Endodermal cell (in vitro differentiated cells): ENCODE results near the gene INHA. TPM values are rescaled to one million over a fixed set of nuclear protein-coding genes. Genes with fewer than 3 reads are reported as not detected.

ENCODE experiments used
- DNase-seq: peaks from one replicate; pipeline ENCODE4 v3.0.0-alpha.2; 2017
- H3K27ac ChIP-seq: 2 replicates; pipeline ENCODE4 v1.5.1; 2013; ENCODE audit warnings: mild to moderate bottlenecking, low read depth, low read length, moderate library complexity
- H3K27me3 ChIP-seq: 2 replicates; pipeline ENCODE4 v1.6.1; 2013; ENCODE audit warnings: mild to moderate bottlenecking, low read length, moderate library complexity; ENCODE audit not compliant: insufficient read depth, control insufficient read depth, poor library complexity, severe bottlenecking
- H3K36me3 ChIP-seq: 2 replicates; pipeline ENCODE4 v1.7.0; 2013; ENCODE audit warnings: mild to moderate bottlenecking, low read length, moderate library complexity; ENCODE audit not compliant: control insufficient read depth, insufficient read depth
- H3K4me1 ChIP-seq: one replicate; pipeline ENCODE4 v1.7.0; 2013; ENCODE audit warnings: low read length; ENCODE audit not compliant: control insufficient read depth, insufficient read depth
- H3K4me3 ChIP-seq: 2 replicates; pipeline ENCODE4 v1.5.1; 2013; ENCODE audit warnings: mild to moderate bottlenecking, low read length, moderate library complexity
- H3K9ac ChIP-seq: 2 replicates; pipeline ENCODE4 v1.6.1; 2013; ENCODE audit warnings: mild to moderate bottlenecking, low read length, moderate library complexity; ENCODE audit not compliant: poor library complexity, severe bottlenecking; ENCODE audit errors: extremely low read depth
- H3K9me3 ChIP-seq: 2 replicates; pipeline ENCODE4 v1.6.1; 2013; ENCODE audit warnings: mild to moderate bottlenecking, low read length, moderate library complexity; ENCODE audit not compliant: control insufficient read depth
- H3K27ac Mint-ChIP-seq: 2 replicates; pipeline ENCODE4 v1.8.0; 2020; ENCODE audit warnings: mixed read lengths
- H3K27me3 Mint-ChIP-seq: 2 replicates; pipeline ENCODE4 v1.8.0; 2021; ENCODE audit warnings: mild to moderate bottlenecking, mixed read lengths; ENCODE audit not compliant: insufficient read depth
- H3K36me3 Mint-ChIP-seq: 2 replicates; pipeline ENCODE4 v1.8.0; 2020; ENCODE audit warnings: low read depth, mixed read lengths
- H3K4me1 Mint-ChIP-seq: 2 replicates; pipeline ENCODE4 v1.8.0; 2020; ENCODE audit warnings: mixed read lengths
- H3K4me3 Mint-ChIP-seq: 2 replicates; pipeline ENCODE4 v1.8.0; 2020; ENCODE audit warnings: mild to moderate bottlenecking, moderate library complexity, mixed read lengths
- H3K9me3 Mint-ChIP-seq: 2 replicates; pipeline ENCODE4 v1.8.0; 2020; ENCODE audit warnings: mild to moderate bottlenecking, mixed read lengths
- WGBS, 2 experiments: methylation state at CpG; one replicate each; pipeline versions ENCODE4 v1.1.5 to v1.1.7; 2013; ENCODE audit warnings: missing lambda C conversion rate in 2 of 2, mixed read lengths in 1 of 2; ENCODE audit not compliant: insufficient coverage in 1 of 2, insufficient read length in 1 of 2; 5-methylcytosine and 5-hydroxymethylcytosine counted together
- total RNA-seq, 2 donors: library from RNA; stranded (reverse); fragmentation: NEBNext Ultra II Directional in 1 of 2; extraction: Animal tissue kit (Norgen Biotek cat#: 25700) in 1 of 2; gene quantifications; 2 replicates in 1 of 2; 3 replicates in 1 of 2; pipeline ENCODE4 v1.2.1, GENCODE V29; 2021
- TF ChIP-seq, protein P1 (sequence below): fragments of 200-600 bp; sonication (generic); conservative IDR thresholded peaks from 2 replicates; pipeline ENCODE4 v1.5.0; 2021; ENCODE audit warnings: antibody characterized with exemption, mild to moderate bottlenecking

The INHA gene
- total RNA-seq, 2 donors from 2014 or later, result 0.48 to 1.5 TPM

DNA sequence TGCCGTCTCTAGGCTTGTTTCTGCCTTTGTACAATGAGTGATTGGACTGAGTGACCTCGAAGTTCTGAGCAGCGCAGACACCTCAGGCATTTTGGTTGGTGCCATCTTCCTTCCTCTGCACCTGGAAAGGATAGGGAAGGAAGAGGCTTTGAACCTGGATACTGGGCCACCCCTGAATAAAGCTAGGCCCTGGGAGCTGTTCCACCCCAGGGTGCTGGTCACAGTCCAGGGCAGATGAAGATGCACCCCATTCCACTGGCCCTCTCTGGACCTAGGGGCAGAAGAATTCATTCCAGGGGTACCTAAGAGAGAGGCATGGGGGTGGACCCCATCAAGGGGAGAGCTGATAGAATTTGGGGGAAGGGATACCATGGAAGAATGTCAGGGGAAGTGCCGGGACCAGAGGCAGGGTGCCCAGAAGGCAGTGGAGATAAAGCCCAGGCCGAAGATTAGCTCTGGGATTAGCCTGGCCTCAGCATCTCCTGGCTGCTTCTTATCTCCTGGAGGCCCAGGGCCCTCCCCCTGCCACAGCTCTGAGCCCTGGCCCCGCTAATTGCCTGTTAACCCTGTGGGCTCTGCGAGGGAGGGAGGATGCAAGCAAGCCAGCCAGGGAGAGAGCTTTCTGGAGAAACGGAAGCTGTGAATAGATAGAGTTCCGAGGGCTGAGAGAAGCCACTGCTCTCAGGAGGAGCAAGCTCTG is 46.4 kb upstream of the INHA start:
- 36 to 39% methylated on average over 2 to 9 of the region's 9 CpGs for WGBS, 2 experiments
- H3K9me3 ChIP-seq, result no peaks in the 10 kb centered on the region
- Mint-ChIP-seq H3K27ac (peak overlapping the region; percentile 22), H3K9me3 (no peaks in the 10 kb centered on the region), H3K4me1 (peaks cover 37% of the 10 kb centered on the region), H3K27me3 (peaks cover 47% of the 10 kb centered on the region), H3K4me3 (peak overlapping the region; percentile 21), H3K36me3 (no peaks in the 10 kb centered on the region)
- H3K27me3 ChIP-seq, result peaks cover 28% of the 10 kb centered on the region
- peaks cover 30% of the 10 kb centered on the region for H3K4me1 ChIP-seq
- H3K4me3 ChIP-seq, result peak overlapping the region; percentile 28
- no peak overlapping the region for H3K9ac ChIP-seq
- H3K27ac ChIP-seq, result no peak overlapping the region
- peak; percentile 89 for DNase-seq
- no peaks in the 10 kb centered on the region for H3K36me3 ChIP-seq
- TF ChIP-seq, protein P1, sequence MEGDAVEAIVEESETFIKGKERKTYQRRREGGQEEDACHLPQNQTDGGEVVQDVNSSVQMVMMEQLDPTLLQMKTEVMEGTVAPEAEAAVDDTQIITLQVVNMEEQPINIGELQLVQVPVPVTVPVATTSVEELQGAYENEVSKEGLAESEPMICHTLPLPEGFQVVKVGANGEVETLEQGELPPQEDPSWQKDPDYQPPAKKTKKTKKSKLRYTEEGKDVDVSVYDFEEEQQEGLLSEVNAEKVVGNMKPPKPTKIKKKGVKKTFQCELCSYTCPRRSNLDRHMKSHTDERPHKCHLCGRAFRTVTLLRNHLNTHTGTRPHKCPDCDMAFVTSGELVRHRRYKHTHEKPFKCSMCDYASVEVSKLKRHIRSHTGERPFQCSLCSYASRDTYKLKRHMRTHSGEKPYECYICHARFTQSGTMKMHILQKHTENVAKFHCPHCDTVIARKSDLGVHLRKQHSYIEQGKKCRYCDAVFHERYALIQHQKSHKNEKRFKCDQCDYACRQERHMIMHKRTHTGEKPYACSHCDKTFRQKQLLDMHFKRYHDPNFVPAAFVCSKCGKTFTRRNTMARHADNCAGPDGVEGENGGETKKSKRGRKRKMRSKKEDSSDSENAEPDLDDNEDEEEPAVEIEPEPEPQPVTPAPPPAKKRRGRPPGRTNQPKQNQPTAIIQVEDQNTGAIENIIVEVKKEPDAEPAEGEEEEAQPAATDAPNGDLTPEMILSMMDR, result no peak

DNA sequence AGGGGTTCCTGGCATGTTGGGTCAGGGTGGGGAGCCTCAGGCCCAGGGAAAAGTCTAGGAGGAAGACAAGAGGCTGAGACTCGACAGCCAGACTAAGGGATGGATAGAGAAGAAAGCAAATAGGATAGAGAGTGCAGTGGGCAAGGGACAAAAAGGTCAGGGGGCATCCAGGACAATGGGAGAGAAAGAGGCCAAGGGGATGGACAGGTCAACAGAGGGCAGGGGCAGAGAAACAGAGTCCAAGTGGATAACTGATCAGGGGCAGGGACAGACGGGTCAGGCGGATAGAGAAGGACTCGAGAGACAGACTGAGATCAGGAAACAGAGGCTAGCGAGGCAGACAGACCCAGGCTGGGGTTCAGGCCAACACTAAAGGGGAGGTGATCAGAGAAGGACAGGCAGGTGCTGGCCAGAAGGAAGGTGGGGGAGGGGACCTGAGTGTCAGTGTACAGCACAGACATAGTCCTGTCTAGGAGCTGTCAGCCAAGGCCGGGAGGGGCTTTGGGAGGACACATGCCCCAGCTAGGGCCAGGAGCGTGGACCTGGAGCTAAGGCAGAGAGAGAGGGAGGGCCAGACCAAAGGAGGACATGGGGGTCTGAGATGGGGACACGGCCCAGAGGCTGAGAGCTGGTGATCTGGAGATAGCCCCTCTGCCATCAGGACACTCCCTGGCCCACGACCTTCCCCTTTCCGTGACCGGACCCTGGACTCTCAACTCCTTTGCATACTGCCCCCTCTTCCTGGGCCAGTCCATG is 45.6 kb upstream of the INHA start:
- no peak for DNase-seq
- 70 to 82% methylated on average over 8 to 11 of the region's 11 CpGs for WGBS, 2 experiments
- no peaks in the 10 kb centered on the region for H3K36me3 ChIP-seq
- peaks cover 35% of the 10 kb centered on the region for H3K27me3 ChIP-seq
- H3K4me1 Mint-ChIP-seq, result peaks cover 36% of the 10 kb centered on the region
- H3K27me3 Mint-ChIP-seq, result peaks cover 54% of the 10 kb centered on the region
- no peaks in the 10 kb centered on the region for H3K36me3 Mint-ChIP-seq
- no peak overlapping the region for H3K27ac ChIP-seq
- H3K27ac Mint-ChIP-seq, result no peak overlapping the region
- H3K9ac ChIP-seq, result no peak overlapping the region
- TF ChIP-seq, protein P1, result no peak
- H3K9me3 Mint-ChIP-seq, result no peaks in the 10 kb centered on the region
- H3K4me1 ChIP-seq, result peaks cover 26% of the 10 kb centered on the region
- H3K4me3 Mint-ChIP-seq, result peak overlapping the region; percentile 21
- peak overlapping the region; percentile 28 for H3K4me3 ChIP-seq
- H3K9me3 ChIP-seq, result no peaks in the 10 kb centered on the region

DNA sequence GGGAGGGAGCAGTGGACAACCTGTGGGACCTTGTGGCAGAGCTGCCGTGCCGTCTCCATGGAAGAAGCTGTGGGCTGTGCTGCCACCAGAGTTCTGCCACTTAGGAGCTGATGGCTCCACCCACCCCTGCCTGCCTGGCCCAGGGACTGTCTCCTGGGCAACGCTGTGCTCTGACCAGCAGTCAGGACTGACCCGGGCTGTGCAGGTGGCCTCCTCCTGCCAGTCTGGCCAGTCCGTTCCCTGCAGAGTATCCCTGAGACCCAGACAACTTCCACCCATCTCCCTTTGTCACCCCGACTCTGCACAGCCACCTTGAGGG is 45.1 kb upstream of the INHA start:
- Histone ChIP-seq H3K27me3 (peaks cover 41% of the 10 kb centered on the region), H3K4me1 (peaks cover 26% of the 10 kb centered on the region), H3K4me3 (no peak overlapping the region), H3K36me3 (no peaks in the 10 kb centered on the region), H3K9me3 (no peaks in the 10 kb centered on the region), H3K9ac (no peak overlapping the region), H3K27ac (no peak overlapping the region)
- H3K36me3 Mint-ChIP-seq, result no peaks in the 10 kb centered on the region
- peak overlapping the region; percentile 13 for H3K27ac Mint-ChIP-seq
- TF ChIP-seq, protein P1, result no peak
- WGBS, 2 experiments, result 70 to 85% methylated on average over 6 of the region's 6 CpGs
- no peak overlapping the region for H3K4me3 Mint-ChIP-seq
- H3K4me1 Mint-ChIP-seq, result peaks cover 31% of the 10 kb centered on the region
- no peaks in the 10 kb centered on the region for H3K9me3 Mint-ChIP-seq
- H3K27me3 Mint-ChIP-seq, result peaks cover 57% of the 10 kb centered on the region
- no peak for DNase-seq
